ENCODE measurements around the gene GMDS.

GRCh38 chr6:2004888-2005287 lies 240.5 kb downstream of the GMDS start:
- TF ChIP-seq CTCF (optimal IDR thresholded peaks at IDR 0.05 in 1 of 3, IDR thresholded peaks at IDR 0.05 in 1 of 3, conservative IDR thresholded peaks at IDR 0.05 in 1 of 3; ENCODE audit: extremely low read depth in 1 of 3, insufficient read depth in 2 of 3, low read length in 3 of 3) (no peak), EZH2 (IDR thresholded peaks at IDR 0.05; ENCODE audit: low read length) (no peak)

Data from keratinocyte (primary cell).